ENCODE data around the gene POU6F2.
A peak's percentile ranks its signal among the peaks of the same experiment; 100 is the strongest.

The POU6F2 gene

DNA sequence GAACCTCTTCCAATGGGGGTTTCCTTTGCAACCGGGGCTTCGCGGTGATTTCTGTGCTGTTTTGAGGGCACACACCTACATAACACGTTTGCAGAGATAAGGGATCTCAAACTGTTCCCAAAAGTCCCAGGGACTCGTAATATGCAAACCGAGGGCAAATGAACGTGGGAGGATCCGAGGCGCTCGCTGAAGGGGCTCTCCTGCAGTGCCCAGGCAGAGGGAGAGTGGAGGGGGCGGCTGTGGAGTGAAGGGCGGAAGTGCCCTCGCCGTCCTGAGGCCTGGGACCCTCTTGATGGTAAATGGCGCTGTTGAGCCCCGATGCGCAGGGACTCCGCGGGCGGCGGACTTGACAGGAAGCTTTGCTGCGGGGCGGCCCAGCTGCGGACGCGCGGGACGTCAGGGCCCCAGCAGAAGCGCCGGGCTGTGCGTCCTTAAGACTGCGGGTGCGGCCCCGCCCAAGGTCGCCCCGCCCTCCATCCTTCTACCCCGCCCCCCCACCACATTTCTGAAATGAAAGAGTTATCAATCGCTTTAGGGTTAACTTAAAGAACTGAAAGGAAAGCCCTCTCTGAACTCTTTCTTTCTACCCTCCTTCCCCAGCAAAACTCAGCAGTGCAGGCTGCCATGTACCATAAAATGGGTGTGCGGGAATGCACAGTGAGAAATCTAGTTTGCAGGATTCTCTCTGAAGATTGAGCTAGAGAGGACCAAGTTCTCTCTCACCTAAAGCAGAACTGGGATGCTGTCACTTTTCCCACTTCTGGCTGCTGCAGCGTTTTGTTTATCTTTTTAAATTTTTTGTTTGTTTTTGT is 436.7 kb downstream of the POU6F2 start:
- peak; percentile 78 for DNase-seq

DNA sequence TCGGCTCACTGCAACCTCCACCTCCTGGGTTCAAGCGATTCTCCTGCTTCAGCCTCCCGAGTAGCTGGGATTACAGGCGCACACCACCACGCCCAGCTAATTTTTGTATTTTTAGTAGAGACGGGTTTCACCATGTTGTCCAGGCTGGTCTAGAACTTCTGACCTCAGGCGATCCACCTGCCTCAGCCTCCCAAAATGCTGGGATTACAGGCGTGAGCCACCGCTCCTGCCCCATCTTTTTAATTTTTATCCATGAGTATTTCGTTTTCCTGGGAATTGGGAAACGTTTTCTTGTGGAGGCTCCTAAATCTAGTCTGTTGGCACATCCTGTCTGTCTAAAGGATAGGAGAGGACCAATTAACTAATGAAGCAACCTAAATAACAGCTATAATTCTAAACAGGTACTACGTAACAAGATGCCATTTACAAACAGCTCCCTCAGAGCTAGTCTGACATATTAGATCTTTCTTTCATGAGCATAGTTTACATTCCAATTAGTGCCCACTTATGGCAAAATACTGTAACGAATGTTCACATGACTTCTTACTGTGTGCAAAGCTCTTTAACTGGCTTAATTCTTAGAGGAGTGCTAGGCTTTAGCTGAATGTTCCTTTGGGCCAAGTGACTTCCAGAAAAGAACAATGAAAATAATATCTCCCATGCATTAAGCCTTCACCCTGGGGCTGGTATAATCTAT is 437.5 kb downstream of the POU6F2 start:
- DNase-seq = peak; percentile 66

DNA sequence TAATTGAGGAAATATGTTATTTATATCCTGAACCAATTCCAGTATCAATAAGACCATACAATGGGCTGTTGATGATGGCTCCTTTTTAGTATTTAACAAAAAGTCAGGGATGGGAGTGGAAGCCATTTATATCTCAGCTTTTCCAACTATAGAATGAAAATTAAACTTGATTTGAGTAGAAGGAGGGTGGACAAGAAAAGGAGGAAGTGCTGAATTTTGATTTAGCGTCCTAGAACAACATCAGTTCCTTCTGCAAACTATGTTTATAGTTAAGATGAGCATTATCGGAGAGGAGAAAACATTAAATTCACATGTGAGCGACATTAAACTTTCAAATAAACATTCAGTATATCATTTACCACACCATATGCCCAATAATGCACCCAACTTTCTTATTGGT is 439.2 kb downstream of the POU6F2 start:
- DNase-seq = no peak

DNA sequence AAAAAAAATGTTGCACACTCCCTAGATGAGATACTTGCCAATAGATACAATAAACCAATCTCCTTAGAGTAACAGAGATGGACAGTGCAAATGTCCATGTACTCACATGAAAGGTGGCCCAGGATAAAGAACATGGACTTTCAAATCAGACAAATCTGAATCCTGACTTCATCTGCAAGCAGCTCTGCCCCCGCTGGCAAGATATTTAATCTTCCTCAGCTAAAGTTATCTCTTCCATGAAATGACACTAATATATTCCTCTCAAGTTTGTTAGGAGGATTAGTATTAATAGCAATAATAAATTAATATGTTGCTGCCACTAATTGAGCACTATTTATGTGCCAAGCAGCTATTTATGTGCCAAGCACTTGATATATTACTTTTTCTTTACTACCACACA is 439.9 kb downstream of the POU6F2 start:
- DNase-seq = peak; percentile 24

DNA sequence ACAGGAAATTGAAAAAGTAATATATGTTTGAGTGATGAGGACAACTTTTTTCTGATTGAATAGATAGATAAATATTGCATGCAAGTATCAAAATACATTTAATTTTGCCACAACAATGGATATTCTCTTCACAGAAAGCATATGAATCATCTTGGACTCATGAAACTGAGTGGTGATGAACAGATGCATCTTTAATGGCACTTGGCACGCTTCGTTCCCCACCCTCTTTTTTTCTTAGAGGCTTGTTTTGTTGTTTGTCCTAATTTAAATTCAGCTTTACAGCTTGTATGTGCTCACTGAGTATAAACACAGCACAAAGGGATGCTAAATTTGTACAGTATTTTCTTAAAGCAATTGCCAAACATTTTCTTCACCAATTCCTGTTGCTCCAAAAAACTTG is 443.5 kb downstream of the POU6F2 start:
- DNase-seq = peak; percentile 48

DNA sequence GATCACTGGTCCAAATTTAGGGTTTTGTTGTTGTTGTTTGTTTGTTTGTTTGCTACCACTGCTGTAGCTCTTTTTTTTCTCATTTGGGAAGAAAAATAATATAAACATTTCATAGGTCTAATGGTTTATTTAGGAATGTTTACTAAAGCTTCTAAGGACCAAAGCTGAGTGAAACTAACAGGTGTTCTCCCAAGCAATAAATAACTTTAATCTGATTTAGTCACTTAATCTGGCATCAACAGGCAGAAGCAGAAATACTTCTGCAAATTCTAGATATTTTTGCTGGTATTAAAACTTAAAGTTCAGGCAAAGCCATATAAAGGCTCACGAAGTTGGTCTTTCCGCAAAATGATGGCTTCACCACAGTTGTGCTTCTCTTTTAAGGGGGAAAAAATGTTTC is 444.0 kb downstream of the POU6F2 start:
- peak; percentile 73 for DNase-seq

DNA sequence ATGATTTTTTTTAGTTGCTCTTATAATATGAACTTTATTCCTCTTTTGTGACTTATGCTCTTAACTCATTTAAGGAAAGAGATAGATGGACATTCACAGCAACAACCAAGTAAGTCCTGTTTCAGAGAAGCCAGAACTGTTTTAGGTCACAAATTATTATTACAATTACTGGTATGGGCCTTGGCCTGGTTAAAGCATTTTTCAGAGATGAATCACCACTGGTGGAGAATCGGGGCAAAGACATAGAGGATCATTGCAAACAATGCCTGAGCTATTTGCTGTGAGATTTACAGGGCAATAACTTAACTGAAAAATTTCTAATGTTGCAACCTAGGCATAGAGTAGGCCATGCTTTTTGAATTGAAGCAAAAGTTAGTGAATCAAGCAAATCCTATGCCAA is 450.5 kb downstream of the POU6F2 start:
- no peak for DNase-seq

DNA sequence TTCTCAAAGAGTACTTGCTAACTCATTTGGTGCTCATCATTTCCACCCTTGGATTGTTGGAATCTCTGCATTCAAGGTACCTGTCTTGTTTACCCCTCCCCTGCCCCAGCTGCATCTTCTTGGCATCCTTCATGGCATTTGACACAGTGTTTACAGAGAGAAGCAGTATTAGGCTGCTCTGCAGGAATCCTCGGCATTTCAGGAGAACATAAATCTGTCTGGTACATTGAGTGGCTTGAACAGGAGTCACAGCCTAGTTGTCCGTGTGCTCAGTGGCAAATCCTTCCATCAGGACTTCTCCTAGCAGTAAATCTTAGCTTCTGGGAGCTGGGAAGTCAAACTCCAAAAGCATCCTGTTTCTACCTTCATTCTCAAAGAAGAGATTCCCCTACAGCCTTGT is 451.7 kb downstream of the POU6F2 start:
- DNase-seq = no peak

DNA sequence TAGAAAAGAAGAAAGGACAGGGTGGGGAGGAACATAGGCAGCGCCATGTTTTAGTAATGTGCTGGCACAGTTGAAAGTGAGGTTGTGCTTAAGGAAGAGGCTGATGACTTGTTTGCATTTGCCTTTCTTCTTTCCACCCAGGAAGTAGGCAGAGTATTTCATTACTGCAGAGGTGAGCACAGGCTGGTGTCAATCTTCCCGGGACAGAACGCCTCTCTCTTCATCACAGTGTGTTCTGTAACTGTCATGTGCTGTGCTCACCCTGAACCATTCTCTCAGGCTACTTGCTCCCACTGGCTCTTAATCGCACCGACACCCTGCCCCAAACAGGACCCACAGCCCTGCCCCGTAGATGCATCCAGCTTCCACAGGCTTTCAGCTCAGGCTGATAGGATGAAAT is 452.7 kb downstream of the POU6F2 start:
- no peak for DNase-seq

DNA sequence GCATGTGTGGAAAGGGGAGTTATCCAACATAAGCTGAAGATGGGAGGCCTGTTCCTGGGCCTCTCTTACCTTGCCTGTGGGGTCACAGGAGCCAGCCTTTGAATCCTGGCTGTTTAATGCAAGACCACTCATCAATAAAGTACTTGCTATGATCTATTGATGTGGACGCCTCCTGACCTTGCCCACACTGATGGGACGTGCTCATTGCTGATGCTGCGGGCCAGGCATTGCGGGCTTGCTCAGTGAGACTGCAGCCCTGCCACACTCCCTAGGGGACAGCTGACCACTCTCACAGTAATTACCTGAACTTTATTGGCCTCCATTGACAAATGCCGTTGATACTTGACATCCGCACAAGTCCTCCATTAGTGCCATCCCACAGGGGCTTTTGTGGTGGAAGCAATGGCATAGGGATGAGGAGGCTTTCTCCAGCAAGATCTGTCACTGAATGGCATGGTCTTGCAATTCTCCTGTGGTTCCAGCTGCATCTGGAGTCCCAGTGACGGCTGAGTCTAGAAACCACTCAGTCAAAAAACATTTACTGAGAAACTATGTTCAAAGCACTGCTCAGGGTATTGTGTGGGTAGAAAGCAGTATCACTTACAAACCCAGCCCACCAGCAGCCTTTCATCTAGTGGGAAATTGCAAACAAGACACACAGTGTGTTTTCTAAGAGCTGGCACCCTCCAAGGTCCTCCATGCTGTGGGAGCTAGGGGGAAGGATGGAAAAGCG is 453.4 kb downstream of the POU6F2 start:
- DNase-seq = no peak

DNA sequence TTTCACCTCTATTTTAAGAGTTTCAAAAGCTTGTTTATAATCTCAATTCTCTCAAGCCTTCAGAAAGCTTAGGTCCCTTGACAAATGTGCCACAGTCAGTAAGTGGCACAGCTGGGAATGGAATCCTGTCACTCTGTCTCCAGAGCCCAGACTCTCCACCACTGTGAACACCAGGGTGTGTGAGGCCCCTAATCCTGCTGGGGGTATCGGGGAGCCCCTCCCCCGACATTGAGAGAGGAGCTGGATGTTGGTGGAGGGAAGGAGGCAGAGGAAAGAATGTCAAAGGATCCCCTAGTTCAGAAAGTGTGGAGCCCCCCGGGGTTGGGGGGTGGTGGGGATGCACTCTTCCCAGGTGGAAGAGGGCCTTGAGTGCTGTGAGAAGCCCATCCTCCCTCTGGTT is 454.7 kb downstream of the POU6F2 start:
- DNase-seq = no peak

DNA sequence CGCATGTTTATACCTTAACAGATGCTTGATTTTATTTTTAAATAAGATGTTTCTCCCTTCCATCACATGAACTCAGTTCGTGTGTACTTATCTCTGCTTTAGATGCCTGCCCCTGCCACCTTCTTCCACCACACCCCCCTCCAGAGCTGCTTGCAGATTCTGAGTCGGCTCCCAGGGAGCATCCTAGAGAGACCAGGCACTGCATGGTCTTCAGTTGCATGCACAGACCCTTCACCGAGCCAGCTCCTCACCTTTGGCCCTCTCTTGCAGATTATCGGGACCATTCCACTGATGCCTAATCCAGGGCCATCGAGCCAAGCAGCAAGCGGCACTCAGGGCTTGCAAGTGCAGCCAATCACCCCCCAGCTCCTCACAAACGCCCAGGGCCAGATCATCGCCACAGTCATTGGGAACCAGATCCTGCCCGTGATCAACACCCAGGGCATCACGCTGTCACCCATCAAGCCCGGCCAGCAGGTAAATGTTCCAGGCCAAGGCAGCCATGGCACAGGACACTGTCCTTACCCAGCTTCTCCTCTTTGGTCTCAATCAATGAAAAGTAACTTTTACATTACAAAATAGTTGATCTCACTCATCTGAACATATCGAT is 455.2 kb downstream of the POU6F2 start:
- no peak for DNase-seq

DNA sequence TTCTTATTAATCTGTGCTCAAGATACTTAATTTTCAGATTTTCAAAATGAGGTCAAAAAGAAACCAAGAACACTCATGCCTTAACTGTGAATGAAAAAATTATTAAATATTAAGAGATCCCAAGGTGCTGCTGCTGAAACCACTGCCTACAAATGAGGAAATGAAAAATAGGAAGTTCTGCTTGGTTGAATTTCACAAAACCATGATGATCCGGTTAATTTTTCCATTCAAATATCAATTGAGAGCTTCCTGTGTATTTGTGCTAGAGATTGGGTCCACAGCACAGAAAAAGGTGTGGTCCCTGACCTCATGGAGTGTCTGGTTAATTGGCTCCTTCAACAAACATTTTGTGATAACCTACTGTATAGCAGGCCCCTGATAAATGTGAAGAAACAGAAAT is 455.8 kb downstream of the POU6F2 start:
- no peak for DNase-seq

DNA sequence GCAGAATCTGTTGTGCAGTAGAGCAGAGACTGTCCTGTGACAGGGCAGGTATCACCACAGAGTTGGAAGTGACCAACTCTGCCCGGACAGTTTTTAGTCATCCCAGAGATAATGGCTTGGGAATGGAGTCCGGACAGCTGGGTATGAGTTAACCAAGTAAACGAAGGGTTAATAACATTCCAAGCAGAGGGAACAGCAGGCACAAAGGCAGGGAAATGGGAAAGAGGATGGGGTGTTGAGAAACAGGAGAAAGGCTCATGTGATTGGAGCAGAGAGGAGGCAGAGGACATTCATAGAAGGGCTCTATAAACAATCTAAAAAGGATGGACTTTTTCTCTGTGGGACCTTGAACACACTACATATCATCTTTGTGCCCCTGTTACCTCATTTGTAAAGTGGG is 456.3 kb downstream of the POU6F2 start:
- no peak for DNase-seq

DNA sequence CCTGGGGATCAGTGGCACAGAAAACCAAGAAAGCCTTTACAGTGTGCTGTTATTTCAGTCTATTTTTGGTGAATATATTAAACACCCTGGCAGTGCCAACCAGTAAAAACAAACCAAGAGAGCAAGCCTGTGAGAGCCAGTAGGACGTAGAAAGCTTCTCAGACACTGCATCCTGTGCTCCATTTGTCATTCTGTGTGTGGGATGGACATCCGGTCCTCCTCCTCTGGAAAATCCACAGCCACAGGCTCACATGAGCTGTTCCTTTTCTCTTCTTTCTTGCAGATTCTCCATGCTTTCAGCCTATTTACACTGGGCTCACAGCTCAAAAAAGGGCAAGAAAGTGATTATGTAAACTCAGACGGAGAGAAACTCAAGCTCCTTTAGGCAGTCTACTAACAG is 468.8 kb downstream of the POU6F2 start:
- DNase-seq = no peak

DNA sequence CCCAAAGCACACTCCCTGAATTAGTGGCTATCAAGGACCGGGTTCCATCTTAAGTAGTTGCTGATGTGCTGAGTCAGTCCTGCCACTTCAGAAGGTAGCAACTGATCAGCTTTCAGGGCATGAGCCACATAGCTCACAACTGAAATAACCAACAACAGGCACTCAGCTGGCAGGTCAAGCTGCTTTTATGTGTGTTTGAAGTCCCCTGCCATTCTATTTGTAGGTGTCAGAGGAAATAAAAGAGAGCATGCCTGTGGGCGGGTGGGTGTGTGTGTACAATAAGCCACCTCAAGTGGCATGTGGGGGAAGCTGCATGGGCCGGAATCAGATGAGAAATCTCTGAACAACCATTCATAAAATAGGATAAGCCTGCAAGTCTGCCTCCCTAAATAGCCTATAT is 474.2 kb downstream of the POU6F2 start:
- no peak for DNase-seq

DNA sequence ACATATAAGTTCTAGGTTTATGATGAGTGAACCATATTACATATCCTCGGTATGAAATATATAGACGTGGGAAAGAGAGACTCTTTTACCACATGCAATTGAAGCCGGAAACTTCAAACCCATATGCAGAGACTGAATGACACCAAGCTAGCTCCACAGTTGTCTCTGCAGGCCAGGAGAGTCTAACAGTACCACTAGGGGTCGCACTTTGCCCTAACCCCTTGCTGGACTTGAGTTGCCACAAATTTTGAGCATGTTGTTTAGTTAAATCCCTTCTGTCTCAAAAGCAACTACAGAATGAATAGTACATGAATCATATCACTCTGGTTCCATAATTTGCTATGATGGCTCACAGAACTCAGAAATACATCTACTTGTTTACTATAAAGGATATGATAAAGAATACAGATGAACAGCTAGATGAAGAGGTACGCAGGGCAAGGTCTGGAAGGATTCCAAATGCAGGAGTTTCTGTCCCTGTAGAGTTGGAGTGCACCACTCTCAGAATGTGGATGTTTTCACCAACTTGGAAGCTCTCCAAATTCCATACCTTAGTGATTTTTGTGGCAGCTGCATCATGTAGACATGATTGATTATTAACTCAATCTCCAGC is 476.1 kb downstream of the POU6F2 start:
- DNase-seq = peak; percentile 81

DNA sequence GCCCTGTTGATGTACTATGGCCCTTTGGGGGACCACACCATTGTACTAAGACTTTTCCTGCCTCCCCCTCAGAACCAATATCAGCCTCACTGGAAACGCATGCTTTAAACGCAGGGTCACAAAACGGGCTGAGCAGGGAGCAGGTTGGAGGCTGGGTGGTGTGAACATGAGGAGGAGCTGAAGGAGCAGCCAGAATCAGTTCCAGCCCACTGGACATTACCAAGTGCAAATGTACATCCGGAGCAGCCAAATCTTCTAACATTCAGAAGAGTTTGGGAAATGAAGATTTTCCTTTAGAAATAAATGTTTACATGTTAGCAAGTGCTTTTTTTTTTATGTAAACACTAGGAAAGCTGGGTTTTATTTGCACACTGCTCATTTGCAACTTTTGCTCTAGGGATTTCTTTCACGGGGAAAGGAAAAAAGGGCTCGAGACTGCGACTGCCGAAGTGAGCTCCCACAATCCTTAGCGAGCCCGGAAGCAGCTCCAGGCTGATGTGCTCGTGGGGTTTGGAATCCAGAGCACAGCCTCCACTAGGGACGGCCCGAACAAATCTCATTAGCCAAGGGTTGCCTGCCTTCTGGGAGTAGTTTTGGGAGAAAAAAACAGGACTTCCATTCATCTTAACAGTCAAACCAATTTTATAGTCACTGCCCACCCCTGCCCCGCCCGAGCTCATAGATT is 480.5 kb downstream of the POU6F2 start:
- no peak for DNase-seq

DNA sequence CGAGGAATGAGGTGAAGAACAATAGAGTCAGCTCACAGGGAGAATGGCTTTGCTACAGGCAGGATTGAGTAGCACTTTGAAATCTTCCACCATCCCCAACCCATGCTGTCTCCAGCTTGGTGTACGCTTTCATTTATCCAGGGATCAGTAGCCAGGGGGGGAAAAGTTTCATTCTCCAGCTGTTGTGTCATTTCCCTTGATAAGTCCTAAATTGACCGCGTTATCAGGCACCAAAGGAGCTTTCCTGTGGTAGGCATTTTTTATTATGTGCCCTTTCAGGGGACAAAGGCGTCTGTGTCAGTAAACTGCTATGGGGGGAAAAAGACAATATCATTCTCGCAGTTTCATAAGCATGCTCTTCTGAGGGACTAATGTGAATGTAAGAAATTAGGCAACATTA is 481.9 kb downstream of the POU6F2 start:
- DNase-seq = peak; percentile 38

DNA sequence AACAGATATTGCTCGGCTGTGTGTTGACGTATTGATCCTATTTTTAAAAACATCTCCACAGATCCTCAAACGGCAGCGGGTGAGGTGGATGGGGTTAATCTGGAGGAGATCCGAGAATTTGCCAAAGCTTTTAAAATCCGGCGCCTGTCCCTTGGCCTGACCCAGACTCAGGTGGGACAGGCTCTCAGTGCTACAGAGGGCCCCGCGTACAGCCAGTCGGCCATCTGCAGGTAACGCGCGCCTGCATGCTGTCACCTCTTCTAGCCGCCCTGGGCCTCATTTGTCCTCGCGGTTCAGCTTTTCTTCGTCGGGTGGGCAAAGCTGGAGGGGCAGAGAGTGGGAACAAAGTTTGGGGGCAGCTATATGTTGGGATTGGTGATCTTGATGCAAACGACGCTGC is 482.8 kb downstream of the POU6F2 start:
- no peak for DNase-seq

DNA sequence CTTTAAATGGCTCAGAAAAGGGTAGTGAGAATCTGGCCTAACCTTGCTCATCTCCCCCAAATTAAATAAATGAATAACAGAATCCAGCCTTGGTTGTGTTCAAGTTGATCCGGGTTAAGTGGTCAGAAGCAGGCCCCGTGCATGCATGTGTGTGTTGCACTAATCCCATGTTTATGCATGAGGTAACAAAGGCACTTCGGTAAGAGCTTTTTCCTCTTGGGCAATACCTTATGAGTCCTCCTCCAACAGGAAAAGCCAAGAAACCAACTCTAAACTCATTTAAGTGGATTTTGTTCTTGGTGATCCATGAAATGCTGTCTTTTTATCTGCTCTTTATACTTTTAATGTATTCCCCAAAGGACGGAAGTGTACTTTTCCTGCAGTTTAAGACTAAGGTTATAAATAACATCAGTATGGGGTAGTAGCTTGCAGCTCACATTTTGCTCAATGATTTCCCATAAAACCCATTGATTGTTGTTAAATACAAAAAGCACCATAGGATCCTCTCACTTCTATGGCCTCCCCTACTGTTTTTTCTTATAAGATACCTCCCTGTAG is 483.6 kb downstream of the POU6F2 start:
- peak; percentile 31 for DNase-seq

DNA sequence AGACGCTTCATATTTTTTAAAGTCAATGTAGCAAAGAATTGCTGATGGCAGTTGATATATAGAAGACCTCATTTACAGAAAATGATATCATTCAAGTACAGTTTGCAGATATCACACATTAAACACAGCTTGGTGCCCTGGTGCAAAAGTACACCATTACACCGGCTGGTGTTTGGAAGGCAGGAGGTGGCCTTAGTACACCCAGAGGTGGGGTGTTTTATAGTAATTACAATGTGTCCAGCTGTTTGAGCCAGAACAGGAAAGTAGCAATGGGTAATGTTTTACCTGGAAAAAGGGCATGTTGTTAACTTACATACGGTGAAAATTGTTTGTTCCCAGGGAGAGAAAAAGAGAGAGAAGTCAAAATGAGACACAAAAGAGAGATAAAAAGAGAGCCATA is 485.5 kb downstream of the POU6F2 start:
- no peak for DNase-seq

All from NCI-H82 (cell line).